ENCODE data around the gene ARPC3.
"Not testable (repeated sequence)": the region's sequence is repeated elsewhere in the genome, so short reads cannot be mapped to it uniquely, and the experiment has no call there.

The ARPC3 gene

GRCh38 chr12:110417113-110417512, 33.0 kb downstream of the ARPC3 start:
- DNase-seq (ENCODE audit: low spot score): not testable (repeated sequence)

- DNase-seq (ENCODE audit: low spot score): not testable (repeated sequence)
Observed at GRCh38 chr12:110410086-110410485, 40.1 kb downstream of the ARPC3 start.

- DNase-seq (ENCODE audit: low spot score): not testable (repeated sequence)
Observed at GRCh38 chr12:110405126-110405662, 44.9 kb downstream of the ARPC3 start.

- DNase-seq (ENCODE audit: low spot score): peak; percentile 69
Observed at GRCh38 chr12:110403976-110404682, 46.0 kb downstream of the ARPC3 start.

- peak; percentile 92 for DNase-seq (ENCODE audit: low spot score)
Observed at GRCh38 chr12:110403146-110403975, 46.8 kb downstream of the ARPC3 start, which contains the start of gene ANAPC7. TSS of gene ANAPC7 (minus strand) at chr12:110403708. CDS start at chr12:110403627, 81 bp downstream.
